CD14-positive monocyte (primary cell): ENCODE results near the gene PELI2. TPM values are rescaled to one million over a fixed set of nuclear protein-coding genes. Genes with fewer than 3 reads are reported as not detected.

Experiments used
- DNase-seq, 3 donors: peaks; one replicate each; pipeline ENCODE4 v3.0.0-alpha.2; 2011 to 2022
- H2AFZ ChIP-seq: 2 replicates; pipeline ENCODE4 v1.6.0; 2012; ENCODE audit warnings: mild to moderate bottlenecking, low read depth, low read length, inconsistent platforms; ENCODE audit not compliant: insufficient read depth, poor library complexity, severe bottlenecking
- H3K27ac ChIP-seq, 2 donors: 1 replicate in 1 of 2; 2 replicates in 1 of 2; pipeline ENCODE4 v1.5.1; 2012 to 2013; ENCODE audit warnings: low read length in 2 of 2, control low read depth in 1 of 2, inconsistent platforms in 1 of 2, low read depth in 1 of 2, mild to moderate bottlenecking in 1 of 2
- H3K27me3 ChIP-seq, 2 donors: one replicate each; pipeline versions ENCODE4 v1.6.0 to v1.6.1; 2011 to 2013; ENCODE audit warnings: low read length in 2 of 2; ENCODE audit not compliant: control insufficient read depth in 2 of 2, insufficient read depth in 2 of 2
- H3K36me3 ChIP-seq, 2 donors: replicated peaks in 1 of 2; 1 replicate in 1 of 2; 2 replicates in 1 of 2; pipeline versions ENCODE4 v1.5.1 to v1.6.1; 2012 to 2013; ENCODE audit warnings: low read length in 2 of 2, control low read depth in 1 of 2, inconsistent platforms in 1 of 2, mild to moderate bottlenecking in 1 of 2; ENCODE audit not compliant: insufficient read depth in 2 of 2, control insufficient read depth in 1 of 2
- H3K4me1 ChIP-seq, 2 donors: 1 replicate in 1 of 2; 2 replicates in 1 of 2; pipeline versions ENCODE4 v1.5.1 to v1.6.1; 2012 to 2013; ENCODE audit warnings: low read length in 2 of 2, control low read depth in 1 of 2, inconsistent platforms in 1 of 2, mild to moderate bottlenecking in 1 of 2, moderate library complexity in 1 of 2; ENCODE audit not compliant: insufficient read depth in 2 of 2, control insufficient read depth in 1 of 2
- H3K4me2 ChIP-seq: replicated peaks from 2 replicates; pipeline ENCODE3; 2012; ENCODE audit warnings: low read length, moderate library complexity, mild to moderate bottlenecking; ENCODE audit not compliant: poor library complexity, severe bottlenecking; ENCODE audit errors: extremely low read depth
- H3K4me3 ChIP-seq, 3 experiments: fragments of 200-600 bp in 1 of 3; sonication (generic) in 1 of 3; replicated peaks in 1 of 3; 1 replicate in 2 of 3; 2 replicates in 1 of 3; pipeline ENCODE4 v1.5.1; 2011 to 2013; ENCODE audit warnings: low read length in 3 of 3, mild to moderate bottlenecking in 3 of 3, control low read depth in 2 of 3, low read depth in 2 of 3, inconsistent platforms in 1 of 3, moderate library complexity in 1 of 3
- H3K79me2 ChIP-seq: 2 replicates; pipeline ENCODE4 v1.6.0; 2012; ENCODE audit warnings: mild to moderate bottlenecking, control low read depth, inconsistent platforms, low read length, moderate library complexity; ENCODE audit not compliant: insufficient read depth
- H3K9ac ChIP-seq: 2 replicates; pipeline ENCODE4 v1.6.0; 2017; ENCODE audit warnings: low read length, mild to moderate bottlenecking; ENCODE audit not compliant: insufficient read depth, poor library complexity, severe bottlenecking
- H3K9me3 ChIP-seq, 2 donors: replicated peaks in 1 of 2; 1 replicate in 1 of 2; 2 replicates in 1 of 2; pipeline versions ENCODE4 v1.5.1 to v1.6.1; 2012 to 2013; ENCODE audit warnings: low read length in 2 of 2, control low read depth in 1 of 2; ENCODE audit not compliant: control insufficient read depth in 1 of 2, insufficient read depth in 1 of 2
- H4K20me1 ChIP-seq: 2 replicates; pipeline ENCODE4 v1.6.0; 2012; ENCODE audit warnings: mild to moderate bottlenecking, low read length, control low read depth, moderate library complexity; ENCODE audit not compliant: insufficient read depth
- H3K27ac Mint-ChIP-seq, 7 donors: one replicate each; pipeline ENCODE4 v1.8.0; 2020; ENCODE audit warnings: mild to moderate bottlenecking in 7 of 7, mixed read lengths in 7 of 7, moderate library complexity in 6 of 7, inconsistent platforms in 2 of 7
- H3K27me3 Mint-ChIP-seq, 3 donors: one replicate each; pipeline ENCODE4 v1.8.0; 2021 to 2022; ENCODE audit warnings: low read depth in 3 of 3, mild to moderate bottlenecking in 3 of 3, mixed read lengths in 3 of 3, moderate library complexity in 3 of 3, inconsistent platforms in 1 of 3
- H3K36me3 Mint-ChIP-seq, 2 donors: one replicate each; pipeline ENCODE4 v1.8.0; 2020; ENCODE audit warnings: mixed read lengths in 2 of 2, inconsistent platforms in 1 of 2, mild to moderate bottlenecking in 1 of 2
- H3K4me1 Mint-ChIP-seq: one replicate; pipeline ENCODE4 v1.8.0; 2020; ENCODE audit warnings: mild to moderate bottlenecking, mixed read lengths
- H3K4me3 Mint-ChIP-seq, 2 donors: one replicate each; pipeline ENCODE4 v1.8.0; 2020; ENCODE audit warnings: mild to moderate bottlenecking in 2 of 2, mixed read lengths in 2 of 2, moderate library complexity in 1 of 2
- H3K9me3 Mint-ChIP-seq, 7 donors: one replicate each; pipeline ENCODE4 v1.8.0; 2020 to 2022; ENCODE audit warnings: mixed read lengths in 7 of 7, mild to moderate bottlenecking in 6 of 7, moderate library complexity in 6 of 7, inconsistent platforms in 2 of 7
- CTCF ChIP-seq: fragments of 200-600 bp; IDR thresholded peaks from one replicate; pipeline ENCODE4 v1.8.0; 2022; ENCODE audit warnings: antibody characterized with exemption, mild to moderate bottlenecking
- WGBS: methylation state at CpG from one replicate; pipeline ENCODE4 v1.1.5; 2013; ENCODE audit warnings: missing lambda C conversion rate; ENCODE audit not compliant: insufficient coverage; 5-methylcytosine and 5-hydroxymethylcytosine counted together
- intact Hi-C, 2 donors: fragments of 100-400 bp; cut with micrococcal nuclease; formaldehyde crosslinking; loops; one replicate each; pipeline versions ENCODE4 v1.15.0 to v1.15.1; 2023
- polyA plus RNA-seq, 3 donors: library from polyadenylated mRNA; depleted of rRNA in 1 of 3; unstranded in 2 of 3; stranded (reverse) in 1 of 3; fragments of 300-500 nt in 2 of 3; fragments of >200 nt in 1 of 3; fragmentation: Illumina TruSeq in 2 of 3; gene quantifications; 1 replicate in 2 of 3; 2 replicates in 1 of 3; pipeline ENCODE4 v1.2.3, GENCODE V29; 2012 to 2021

The PELI2 gene
- polyA plus RNA-seq, 3 donors, result 10.1 to 35.8 (median 12.5) TPM

- 100% methylated on average over 2 of the region's 4 CpGs for WGBS
- H4K20me1 ChIP-seq, result peaks cover 7% of the 10 kb centered on the region
- Mint-ChIP-seq H3K36me3 (peaks cover 7 to 16% of the 10 kb centered on the region in 2 donors), H3K4me3 (no peak overlapping the region), H3K27ac (peak overlapping the region in 1 of 7 donors; percentile 31), H3K27me3 (no peaks in the 10 kb centered on the region), H3K4me1 (no peaks in the 10 kb centered on the region), H3K9me3 (peaks cover 0 to 4% (median 0%) of the 10 kb centered on the region in 7 donors)
- no peak overlapping the region for H3K4me2 ChIP-seq
- no peaks in the 10 kb centered on the region for H3K9me3 ChIP-seq
- no peak overlapping the region for H3K9ac ChIP-seq
- H3K4me3 ChIP-seq, result no peak overlapping the region
- H3K4me1 ChIP-seq, result no peaks in the 10 kb centered on the region
- no peak overlapping the region for H3K27ac ChIP-seq
- H2AFZ ChIP-seq, result no peak overlapping the region
- intact Hi-C loops, result no loop called here
- H3K79me2 ChIP-seq, result no peaks in the 10 kb centered on the region
- no peaks in the 10 kb centered on the region for H3K27me3 ChIP-seq
- peaks cover 6 to 18% of the 10 kb centered on the region in 2 donors for H3K36me3 ChIP-seq
- no peak for TF ChIP-seq CTCF
- DNase-seq, result no peak
Observed at GRCh38 chr14:56304456-56304855, 186.2 kb downstream of the PELI2 start.

DNA sequence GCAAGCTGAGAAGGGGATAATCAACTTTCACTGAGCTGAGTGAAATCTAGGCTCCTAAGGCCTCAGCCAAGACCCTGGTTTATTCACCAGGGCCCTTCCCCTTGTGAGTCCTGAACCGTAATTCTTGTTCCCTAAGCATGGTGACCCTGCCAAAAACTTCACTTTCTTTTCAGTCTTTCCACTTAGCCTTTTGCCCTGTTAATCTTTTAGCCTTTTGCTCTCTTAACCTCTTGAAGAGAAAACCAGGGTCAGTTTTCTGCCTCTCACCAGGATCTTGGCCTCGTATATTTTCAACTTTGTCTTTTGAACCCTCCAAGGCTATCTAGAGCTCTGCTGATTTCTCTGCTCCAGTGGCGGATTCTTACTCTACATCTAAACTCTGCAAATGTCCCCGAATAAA lies 191.0 kb downstream of the PELI2 start:
- H3K36me3 ChIP-seq, result no peaks in the 10 kb centered on the region
- no peaks in the 10 kb centered on the region for H3K9me3 ChIP-seq
- no peak overlapping the region for H2AFZ ChIP-seq
- no peaks in the 10 kb centered on the region for H3K79me2 ChIP-seq
- no peak for TF ChIP-seq CTCF
- Mint-ChIP-seq H3K27me3 (peaks cover 0 to 2% (median 0%) of the 10 kb centered on the region in 3 donors), H3K27ac (no peak overlapping the region), H3K4me1 (peaks cover 5% of the 10 kb centered on the region), H3K9me3 (peaks cover 0 to 7% (median 4%) of the 10 kb centered on the region in 7 donors), H3K4me3 (no peak overlapping the region), H3K36me3 (peaks cover 4 to 5% of the 10 kb centered on the region in 2 donors)
- H3K27ac ChIP-seq, result no peak overlapping the region
- no peak overlapping the region for H3K4me2 ChIP-seq
- H3K4me1 ChIP-seq, result no peaks in the 10 kb centered on the region
- no peak for DNase-seq
- H3K4me3 ChIP-seq, result no peak overlapping the region
- no peaks in the 10 kb centered on the region for H3K27me3 ChIP-seq
- WGBS, result 94% methylated on average over 4 of the region's 4 CpGs
- H3K9ac ChIP-seq, result no peak overlapping the region
- H4K20me1 ChIP-seq, result no peaks in the 10 kb centered on the region
- intact Hi-C loops, result no loop called here
